GM12891 (cell line): ENCODE results near the gene POLR3B.

ENCODE experiments used
- POLR2A ChIP-seq: IDR thresholded peaks from 2 replicates; pipeline ENCODE4 v1.6.1; 2011; ENCODE audit warnings: low read depth, low read length, control low read depth
- POLR2AphosphoS5 ChIP-seq: IDR thresholded peaks from 2 replicates; pipeline ENCODE4 v1.6.1; 2011; ENCODE audit warnings: low read depth, low read length, control low read depth
- POU2F2 ChIP-seq: IDR thresholded peaks from 2 replicates; pipeline ENCODE4 v1.6.1; 2011; ENCODE audit warnings: low read depth, mild to moderate bottlenecking, control low read depth, low read length, moderate library complexity
- SPI1 ChIP-seq: IDR thresholded peaks from 2 replicates; pipeline ENCODE4 v1.6.1; 2011; ENCODE audit warnings: low read depth, low read length, control low read depth
- TAF1 ChIP-seq: IDR thresholded peaks from 2 replicates; pipeline ENCODE4 v1.6.1; 2011; ENCODE audit warnings: low read depth, low read length, control low read depth

DNA sequence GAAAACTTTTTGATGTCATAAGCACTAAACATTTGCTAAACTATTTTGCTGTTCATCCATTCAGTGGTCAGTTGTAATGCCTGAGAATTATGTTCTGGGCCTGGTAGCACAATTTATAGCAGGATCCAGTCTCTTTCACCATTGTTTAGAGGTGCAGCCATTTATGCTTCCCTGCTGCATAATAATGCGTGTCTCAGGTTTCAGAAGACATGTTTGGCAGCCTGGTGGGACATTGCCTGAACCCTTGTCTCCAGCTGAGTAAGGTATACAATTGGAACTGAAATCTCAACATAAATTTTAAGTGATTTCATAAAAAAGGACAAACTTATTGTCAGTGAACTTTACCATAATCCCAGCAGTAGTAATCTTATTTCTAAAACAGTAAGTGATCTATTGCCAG lies 94.8 kb downstream of the POLR3B start:
- TF ChIP-seq POLR2AphosphoS5: no peak
- no peak for TF ChIP-seq POLR2A
- TF ChIP-seq TAF1: no peak
- no peak for TF ChIP-seq POU2F2
- no peak for TF ChIP-seq SPI1
